Measurements from ENCODE around the gene TWSG1. TPM values are rescaled to one million over a fixed set of nuclear protein-coding genes. Genes with fewer than 3 reads are reported as not detected.

Gene TWSG1
- total and polyA plus RNA-seq, 2 donors (not counting 3 experiments of a cell fraction or from before 2014, with no cell fraction given): 52.4 to 57.4 TPM

- no TSS peak for BruUV-seq (replicated peaks)
- TF ChIP-seq MAX (IDR thresholded peaks at IDR 0.05; ENCODE audit: insufficient read depth, insufficient read length): no peak
- TF ChIP-seq JUN (IDR thresholded peaks at IDR 0.05; ENCODE audit: borderline replicate concordance, insufficient read depth, insufficient read length, low read depth): no peak
- TF ChIP-seq POLR2A (IDR thresholded peaks at IDR 0.05; ENCODE audit: low read depth, low read length): no peak
- no peak for TF ChIP-seq CTCF (IDR thresholded peaks at IDR 0.05; ENCODE audit: extremely low read depth in 1 of 2, insufficient read depth in 1 of 2, low read depth in 1 of 2, low read length in 2 of 2)
- TF ChIP-seq GATA2 (IDR thresholded peaks at IDR 0.05; ENCODE audit: insufficient read depth, insufficient read length, low read depth, low read length): no peak
- no peak for TF ChIP-seq FOS (IDR thresholded peaks at IDR 0.05; ENCODE audit: borderline replicate concordance, insufficient read depth, low read length)
- no peak for TF ChIP-seq EZH2 (IDR thresholded peaks at IDR 0.05; ENCODE audit: borderline replicate concordance, low read depth, low read length, severe bottlenecking)
- no peak for TF ChIP-seq MYC (IDR thresholded peaks at IDR 0.05; ENCODE audit: low read depth, low read length)
- no peak for TF ChIP-seq POLR2AphosphoS5 (IDR thresholded peaks at IDR 0.05; ENCODE audit: insufficient read depth, low read depth, low read length)
- Histone ChIP-seq H4K20me1 (replicated peaks; ENCODE audit: control insufficient read depth, extremely low read depth, insufficient read depth, low read length) (no peaks in the 10 kb centered on the region), H3K36me3 (ENCODE audit: control insufficient read depth in 2 of 2, extremely low read depth in 1 of 2, insufficient read depth in 2 of 2, low read length in 2 of 2) (no peaks in the 10 kb centered on the region), H3K9me1 (replicated peaks; ENCODE audit: control insufficient read depth, extremely low read depth, insufficient read depth, low read length) (no peaks in the 10 kb centered on the region), H3K4me1 (ENCODE audit: control insufficient read depth, extremely low read depth, insufficient read depth, low read length) (no peaks in the 10 kb centered on the region), H3K9me3 (replicated peaks; ENCODE audit: control insufficient read depth, insufficient read depth, low read length) (no peaks in the 10 kb centered on the region), H2AFZ (ENCODE audit: low read depth, low read length) (no peak overlapping the region), H3K27me3 (ENCODE audit: control insufficient read depth in 2 of 2, insufficient read depth in 2 of 2, low read length in 2 of 2) (peaks cover 0 to 4% of the 10 kb centered on the region in 2 experiments), H3K27ac (ENCODE audit: insufficient read depth, low read depth, low read length) (no peak overlapping the region), H3K4me3 (replicated peaks in 1 of 3; ENCODE audit: insufficient read depth in 1 of 3, low read depth in 1 of 3, low read length in 3 of 3) (no peak overlapping the region), H3K79me2 (ENCODE audit: control insufficient read depth, insufficient read depth, low read length) (no peaks in the 10 kb centered on the region), H3K4me2 (ENCODE audit: insufficient read depth, low read length) (no peak overlapping the region), H3K9ac (replicated peaks; ENCODE audit: extremely low read depth, insufficient read depth, low read length) (no peak overlapping the region)
- CTCF ChIA-PET: no interaction called here
- DNase-seq (ENCODE audit: low read depth, low spot score) (no peak), FAIRE-seq (no peak)
- dilution Hi-C loops (cut with MboI; ENCODE audit: extremely low pct_ligation_motif_present, low sequenced_read_pairs) (no loop called here), intact Hi-C loops (cut with micrococcal nuclease) (no loop called here)
- POLR2A ChIA-PET: no interaction called here
These were observed 93.7 kb downstream of the TWSG1 start for GRCh38 chr18:9428301-9428706.
